GM21360 (cell line): Measurements from ENCODE around the gene BMAL1.
A peak's percentile ranks its signal among the peaks of the same experiment; 100 is the strongest.
"Not testable (repeated sequence)": the region's sequence is repeated elsewhere in the genome, so short reads cannot be mapped to it uniquely, and the experiment has no call there.

Experiments
- ATAC-seq: cut with Tn5 transposase; IDR thresholded peaks from one replicate; pipeline ENCODE4 v1.9.1; 2021; ENCODE audit warnings: mild to moderate bottlenecking, moderate library complexity; ENCODE audit not compliant: unreplicated experiment

The BMAL1 gene

DNA sequence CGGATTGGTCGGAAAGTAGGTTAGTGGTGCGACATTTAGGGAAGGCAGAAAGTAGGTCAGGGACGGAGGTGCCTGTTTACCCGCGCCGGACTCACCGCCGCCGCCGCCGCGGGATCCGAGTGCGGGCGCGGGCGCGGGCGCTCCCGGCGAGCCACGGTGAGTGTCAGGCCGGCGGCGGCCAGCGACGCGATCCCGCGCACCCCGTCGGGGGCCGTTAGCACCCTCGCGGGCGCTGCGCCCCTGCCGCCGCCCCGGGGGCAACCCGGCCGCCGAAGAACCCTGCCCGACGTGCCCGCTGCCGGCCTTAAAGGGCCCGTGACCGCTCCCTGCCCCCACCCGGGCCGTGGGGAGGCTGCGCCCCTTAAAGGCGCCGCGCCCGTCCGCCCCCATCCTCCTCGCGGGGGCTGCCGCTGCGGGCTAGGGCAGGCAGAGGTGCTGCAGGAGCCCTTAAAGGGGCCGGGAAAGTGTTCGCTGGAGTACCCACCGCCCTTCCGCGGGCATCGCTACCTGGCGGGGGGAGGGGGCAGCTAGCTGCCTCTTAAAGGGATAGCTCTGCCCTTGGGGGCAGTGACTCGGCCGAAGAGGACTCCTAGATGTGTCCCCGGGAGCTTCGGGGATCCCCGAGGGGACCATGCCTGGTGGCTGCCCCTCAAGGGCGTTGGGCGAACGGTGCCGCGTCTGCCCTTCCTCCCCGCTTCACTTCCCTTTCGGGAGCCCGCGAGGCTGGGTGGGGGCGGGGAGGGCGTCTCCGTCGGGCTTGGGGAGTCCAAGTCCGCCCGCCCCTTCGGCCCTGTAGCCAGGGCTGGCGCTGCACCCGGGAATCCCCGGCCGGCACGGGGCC lies at the start of gene BMAL1:
Gene BMAL1, plus strand, starts transcription at position 23 of the 841 bp plus-strand sequence. CDS start 76,519 bp downstream, outside the sequence.
- ATAC-seq, result peak; percentile 22

GRCh38 chr11:13228572-13228971 lies 49.0 kb upstream of the BMAL1 start:
- ATAC-seq, result no peak

GRCh38 chr11:13229136-13229535 lies 48.5 kb upstream of the BMAL1 start:
- no peak for ATAC-seq

DNA sequence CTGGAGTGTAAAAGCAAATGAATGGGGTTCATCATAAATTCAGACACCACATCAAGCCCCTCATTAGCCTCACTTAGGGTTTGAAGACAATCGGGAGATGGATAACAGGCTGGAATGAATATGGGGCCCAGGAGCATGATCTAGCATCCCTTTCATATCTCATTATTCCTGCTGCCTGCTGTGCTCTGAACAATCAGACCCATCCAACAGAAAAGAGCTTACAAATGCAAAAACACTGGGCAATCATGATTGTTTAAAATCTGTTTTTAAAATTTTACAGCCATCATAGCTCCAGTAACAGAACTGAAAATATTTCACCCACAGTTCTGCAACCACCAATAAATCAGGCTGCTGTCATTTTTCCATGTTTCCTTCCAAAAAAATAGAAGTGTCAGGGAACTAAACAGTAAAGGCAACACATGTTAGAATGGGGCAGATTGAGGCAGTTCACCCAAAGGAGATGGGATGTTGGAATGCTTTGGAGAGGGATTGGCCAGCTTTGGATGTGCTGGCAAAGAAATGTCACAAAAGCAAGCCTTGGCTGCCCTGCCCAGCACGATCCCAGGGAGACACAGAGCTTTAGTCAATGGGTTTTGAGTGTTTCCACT lies 47.8 kb upstream of the BMAL1 start:
- ATAC-seq, result no peak

GRCh38 chr11:13233173-13233745 lies 44.3 kb upstream of the BMAL1 start:
- ATAC-seq, result no peak

DNA sequence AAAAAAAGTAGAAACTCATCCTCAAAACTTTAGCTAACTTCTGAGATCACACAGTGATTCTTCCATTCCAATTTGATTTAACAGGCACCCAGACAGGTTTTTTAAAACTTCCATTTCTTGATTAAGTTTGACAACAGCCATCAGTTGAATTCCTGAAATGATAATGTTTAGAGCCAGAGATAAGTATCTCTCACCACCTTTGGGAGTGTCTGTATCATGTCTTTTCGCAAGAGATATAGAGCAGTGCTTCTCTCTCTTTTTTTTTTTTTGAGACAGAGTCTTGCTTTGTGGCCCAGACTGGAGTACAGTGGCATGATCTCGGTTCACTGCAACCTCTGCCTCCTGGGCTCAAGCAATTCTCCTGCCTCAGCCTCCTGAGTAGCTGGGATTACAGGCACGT lies 41.7 kb upstream of the BMAL1 start:
- no peak for ATAC-seq

- ATAC-seq, result no peak
Observed at GRCh38 chr11:13236626-13237025, 41.0 kb upstream of the BMAL1 start.

DNA sequence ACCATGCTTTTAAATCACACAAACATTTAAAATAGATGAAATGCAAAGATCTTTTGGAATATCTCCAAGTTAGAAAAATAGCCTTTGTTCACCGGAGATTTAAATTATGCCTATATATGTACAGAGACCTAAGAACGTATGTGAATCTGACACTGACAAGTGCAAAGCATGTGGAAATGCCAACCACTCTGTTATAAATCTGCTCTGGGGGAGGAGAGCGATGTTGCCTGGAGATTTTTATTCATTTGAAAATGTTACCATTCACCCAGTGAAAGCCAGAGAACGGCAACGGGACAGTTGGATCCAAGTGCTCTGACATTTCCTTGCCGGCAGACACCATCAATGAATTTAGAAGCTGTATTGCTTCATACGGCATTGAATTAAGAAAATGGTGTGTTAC lies 39.8 kb upstream of the BMAL1 start:
- ATAC-seq, result no peak

- ATAC-seq, result peak; percentile 72
Observed at GRCh38 chr11:13238879-13239514, 38.6 kb upstream of the BMAL1 start.

DNA sequence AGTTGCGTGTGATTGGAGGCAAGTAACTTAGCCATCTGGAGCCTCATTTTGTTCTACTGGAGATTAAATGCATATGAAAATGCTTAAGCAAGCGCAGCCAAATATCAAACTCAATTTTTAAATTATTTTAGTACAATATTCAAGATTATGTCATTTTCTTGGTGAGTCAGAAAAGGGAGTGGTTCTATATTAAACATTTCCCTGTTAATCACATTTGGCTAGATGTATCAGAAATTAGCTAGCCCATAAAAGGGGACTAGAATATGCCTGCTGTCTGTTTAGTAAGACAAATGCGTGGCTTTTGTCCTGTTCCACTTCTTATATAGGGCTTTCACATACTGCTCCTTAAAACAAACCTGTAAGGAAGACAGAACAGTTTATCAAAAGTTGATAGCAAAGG lies 35.0 kb upstream of the BMAL1 start:
- ATAC-seq, result no peak

GRCh38 chr11:13247606-13248296 lies 29.8 kb upstream of the BMAL1 start:
- ATAC-seq, result no peak

GRCh38 chr11:13249177-13249576 lies 28.4 kb upstream of the BMAL1 start:
- no peak for ATAC-seq

GRCh38 chr11:13249992-13250391 lies 27.6 kb upstream of the BMAL1 start:
- ATAC-seq, result no peak

DNA sequence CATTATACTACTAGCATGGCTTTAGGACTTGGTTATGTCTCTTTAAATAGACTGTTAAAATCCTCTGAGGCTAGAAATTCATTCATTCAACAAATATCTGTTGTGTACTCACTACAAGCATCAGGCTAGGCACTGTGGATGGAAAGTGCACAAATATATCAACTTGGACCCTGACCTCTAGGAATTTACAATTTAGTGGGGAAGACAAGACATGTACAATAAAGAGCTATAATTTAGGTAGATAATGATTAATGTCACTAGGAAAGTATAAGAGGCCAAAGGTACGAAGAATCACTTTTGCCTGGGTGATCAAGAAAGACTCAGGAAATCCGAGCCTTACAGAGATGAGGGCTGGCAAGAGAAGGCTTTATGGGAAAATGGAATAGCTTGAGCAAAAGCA lies 25.6 kb upstream of the BMAL1 start:
- ATAC-seq, result no peak

GRCh38 chr11:13252438-13252837 lies 25.2 kb upstream of the BMAL1 start:
- ATAC-seq, result no peak

DNA sequence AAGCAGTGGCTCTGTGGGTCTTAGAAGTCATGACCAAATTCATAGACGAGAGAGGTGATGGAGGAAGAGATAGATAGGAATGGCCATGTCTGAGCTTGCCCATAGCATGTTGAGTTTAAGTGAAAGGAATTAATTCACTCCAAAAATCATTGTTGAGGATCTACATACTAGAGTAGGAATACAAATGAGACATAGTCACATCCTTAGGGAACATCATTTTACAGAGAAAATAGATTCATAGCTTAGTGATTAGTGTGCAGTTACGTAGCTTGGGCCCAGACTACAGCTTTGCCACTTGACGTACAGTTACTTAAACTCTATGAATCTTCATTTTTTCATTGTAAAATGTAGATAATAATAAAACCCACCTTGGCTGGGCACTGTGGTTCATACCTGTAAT lies 21.4 kb upstream of the BMAL1 start:
- ATAC-seq, result no peak

- ATAC-seq, result not testable (repeated sequence)
Observed at GRCh38 chr11:13258061-13258460, 19.5 kb upstream of the BMAL1 start.

GRCh38 chr11:13258855-13259254 lies 18.7 kb upstream of the BMAL1 start:
- ATAC-seq, result no peak

DNA sequence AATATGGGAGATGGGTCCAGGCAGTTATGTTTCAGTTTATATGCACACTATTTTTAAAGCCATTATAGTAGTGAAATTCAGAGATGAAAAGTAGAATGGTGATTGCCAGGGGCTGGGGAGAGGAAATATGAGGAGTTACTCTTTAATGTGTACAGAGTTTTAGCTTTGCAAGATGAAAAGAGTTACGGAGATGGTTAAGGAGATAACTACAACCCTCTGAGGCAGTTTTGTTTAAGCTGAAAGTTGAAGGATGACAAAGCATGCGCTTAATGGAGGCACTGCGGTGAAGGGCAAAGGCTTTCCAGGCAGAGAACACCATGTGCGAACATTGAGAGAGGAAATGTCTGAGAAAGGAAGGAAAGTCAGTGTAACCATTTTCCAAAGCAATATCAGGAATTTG lies 18.2 kb upstream of the BMAL1 start:
- no peak for ATAC-seq

- ATAC-seq, result no peak
Observed at GRCh38 chr11:13260201-13260962, 17.2 kb upstream of the BMAL1 start.
